ENCODE measurements around the gene ALDH8A1.

Gene ALDH8A1

GRCh38 chr6:134984821-134985220, 34.9 kb upstream of the ALDH8A1 start:
- no peak for DNase-seq (ENCODE audit: low spot score)
- TF ChIP-seq CTCF (IDR thresholded peaks at IDR 0.05) = no peak
- Histone ChIP-seq H3K27ac (no peak overlapping the region), H3K4me3 (no peak overlapping the region)

GRCh38 chr6:134983823-134984222, 33.9 kb upstream of the ALDH8A1 start:
- no peak for DNase-seq (ENCODE audit: low spot score)
- TF ChIP-seq CTCF (IDR thresholded peaks at IDR 0.05) = no peak
- Histone ChIP-seq H3K4me3 (no peak overlapping the region), H3K27ac (no peak overlapping the region)

GRCh38 chr6:134982161-134982560, 32.3 kb upstream of the ALDH8A1 start:
- Histone ChIP-seq H3K27ac (no peak overlapping the region), H3K4me3 (no peak overlapping the region)
- DNase-seq (ENCODE audit: low spot score) = no peak
- TF ChIP-seq CTCF (IDR thresholded peaks at IDR 0.05) = no peak

- no peak for DNase-seq (ENCODE audit: low spot score)
- H3K4me3 ChIP-seq = no peak overlapping the region
- TF ChIP-seq CTCF (IDR thresholded peaks at IDR 0.05) = no peak
- no peak overlapping the region for H3K27ac ChIP-seq
These were observed 30.9 kb upstream of the ALDH8A1 start for GRCh38 chr6:134980846-134981245.

GRCh38 chr6:134979142-134979541, 29.2 kb upstream of the ALDH8A1 start:
- H3K27ac ChIP-seq = no peak overlapping the region
- DNase-seq (ENCODE audit: low spot score) = no peak
- no peak for TF ChIP-seq CTCF (IDR thresholded peaks at IDR 0.05)
- H3K4me3 ChIP-seq = no peak overlapping the region

- TF ChIP-seq CTCF (IDR thresholded peaks at IDR 0.05) = no peak
- DNase-seq (ENCODE audit: low spot score) = no peak
These were observed 24.5 kb upstream of the ALDH8A1 start for GRCh38 chr6:134974370-134974769.

GRCh38 chr6:134967711-134968110, 17.8 kb upstream of the ALDH8A1 start:
- no peak for DNase-seq (ENCODE audit: low spot score)
- Histone ChIP-seq H3K27ac (no peak overlapping the region), H3K4me3 (no peak overlapping the region)

More at GRCh38 chr6:134974370-134974769, 24.5 kb upstream of the ALDH8A1 start:
- Histone ChIP-seq H3K27ac (no peak overlapping the region), H3K4me3 (no peak overlapping the region)

More at GRCh38 chr6:134967711-134968110, 17.8 kb upstream of the ALDH8A1 start:
- TF ChIP-seq CTCF (IDR thresholded peaks at IDR 0.05) = no peak

Data from coronary artery (tissue), 2 donors.